DND-41 (cell line): ENCODE results near the gene TAL1.

Source experiments
- CTCF ChIP-seq: IDR thresholded peaks from 2 replicates; pipeline ENCODE4 v1.5.1; 2012; ENCODE audit warnings: borderline replicate concordance, low read length, moderate library complexity, mild to moderate bottlenecking; ENCODE audit not compliant: poor library complexity, severe bottlenecking; ENCODE audit errors: extremely low read depth
- EZH2 ChIP-seq: IDR thresholded peaks from 3 replicates; pipeline ENCODE4 v1.6.1; 2012; ENCODE audit warnings: borderline replicate concordance, low read depth, mild to moderate bottlenecking, moderate library complexity, low read length, inconsistent platforms; ENCODE audit not compliant: severe bottlenecking

GRCh38 chr1:47181955-47182675 is 49.9 kb downstream of the TAL1 start:
- TF ChIP-seq CTCF, result no peak
- TF ChIP-seq EZH2, result no peak
